ENCODE results near the gene ICA1. TPM values are rescaled to one million over a fixed set of nuclear protein-coding genes. Genes with fewer than 3 reads are reported as not detected.
A peak's percentile ranks its signal among the peaks of the same experiment; 100 is the strongest.

ICA1 gene
- total and polyA plus RNA-seq, 2 of the 13 experiments (the other 11 are each of a cell fraction or from before 2014, with no cell fraction given), result 0.29 TPM; not detected in 1

DNA sequence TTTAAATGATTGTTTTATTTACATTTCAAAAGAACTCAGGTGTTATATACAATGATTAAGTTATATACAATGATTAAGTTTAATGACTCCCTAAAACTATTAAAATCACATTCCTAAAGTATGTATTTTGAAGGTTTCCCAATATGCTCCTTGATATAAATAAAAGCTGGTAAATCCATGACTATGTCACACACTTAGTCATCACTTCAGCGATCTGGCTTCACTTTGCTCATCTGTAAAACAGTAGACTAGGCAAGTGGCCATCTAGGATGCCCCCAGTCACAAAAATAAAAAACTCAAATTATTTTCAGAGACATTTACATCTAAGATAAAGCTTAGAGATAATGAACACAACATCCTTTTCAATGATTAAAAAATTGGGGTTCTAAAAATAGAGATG is 10.8 kb downstream of the ICA1 start (continued):
- TF ChIP-seq, protein P1, sequence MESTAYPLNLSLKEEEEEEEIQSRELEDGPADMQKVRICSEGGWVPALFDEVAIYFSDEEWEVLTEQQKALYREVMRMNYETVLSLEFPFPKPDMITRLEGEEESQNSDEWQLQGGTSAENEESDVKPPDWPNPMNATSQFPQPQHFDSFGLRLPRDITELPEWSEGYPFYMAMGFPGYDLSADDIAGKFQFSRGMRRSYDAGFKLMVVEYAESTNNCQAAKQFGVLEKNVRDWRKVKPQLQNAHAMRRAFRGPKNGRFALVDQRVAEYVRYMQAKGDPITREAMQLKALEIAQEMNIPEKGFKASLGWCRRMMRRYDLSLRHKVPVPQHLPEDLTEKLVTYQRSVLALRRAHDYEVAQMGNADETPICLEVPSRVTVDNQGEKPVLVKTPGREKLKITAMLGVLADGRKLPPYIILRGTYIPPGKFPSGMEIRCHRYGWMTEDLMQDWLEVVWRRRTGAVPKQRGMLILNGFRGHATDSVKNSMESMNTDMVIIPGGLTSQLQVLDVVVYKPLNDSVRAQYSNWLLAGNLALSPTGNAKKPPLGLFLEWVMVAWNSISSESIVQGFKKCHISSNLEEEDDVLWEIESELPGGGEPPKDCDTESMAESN (CRISPR knock-in tag; conservative IDR thresholded peaks at IDR 0.05), result no peak
- TF ChIP-seq ZNF660 (CRISPR knock-in tag; IDR thresholded peaks at IDR 0.05; ENCODE audit: borderline replicate concordance, low read depth) (no peak), ZSCAN22 (CRISPR knock-in tag; IDR thresholded peaks at IDR 0.05) (no peak)

DNA sequence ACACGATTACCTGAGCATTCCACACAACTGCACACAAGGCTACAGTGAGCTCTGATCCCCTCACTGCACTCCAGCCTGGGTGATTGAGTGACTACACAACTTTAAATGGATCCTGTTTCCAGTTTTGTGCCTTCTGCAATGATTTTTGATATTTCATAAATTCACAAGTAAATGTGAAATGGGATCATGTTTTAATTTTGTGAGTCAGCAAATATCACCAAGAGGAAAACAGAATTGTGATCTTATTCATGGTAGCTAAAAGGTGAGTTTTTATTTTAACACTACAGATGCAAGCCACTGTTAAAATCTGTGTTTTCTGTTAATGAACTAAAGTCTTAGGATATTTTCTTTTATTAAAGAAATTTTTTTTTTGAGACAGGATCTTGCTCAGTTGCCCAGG is 11.4 kb downstream of the ICA1 start:
- FAIRE-seq, result no peak
- no TSS peak for BruUV-seq (replicated peaks)
- in situ Hi-C loops (cut with HindIII; ENCODE audit: extremely low pct_ligation_motif_present, low pct_unique_long_range_greater_than_20kb), result no loop called here

DNA sequence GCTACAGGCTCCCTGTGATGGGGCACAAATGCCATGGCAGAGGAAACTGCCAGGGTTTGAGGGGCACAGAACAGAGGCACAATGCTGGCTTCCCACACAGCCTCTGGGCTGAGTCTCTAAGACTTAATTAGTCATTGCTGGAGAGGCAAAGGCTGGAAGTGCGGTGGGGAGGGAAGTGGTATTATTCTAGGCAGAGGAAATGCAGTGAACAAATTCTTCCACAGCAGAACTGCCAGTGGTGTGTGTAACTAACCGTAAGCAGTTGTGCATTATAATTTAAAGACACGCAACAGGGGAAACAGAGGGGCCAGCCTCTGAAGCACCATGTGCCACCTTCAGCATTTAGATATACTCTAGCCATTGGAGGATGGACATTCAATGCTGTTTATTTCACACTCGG is 12.8 kb downstream of the ICA1 start:
- ChIA-PET POLR2A (no interaction called here), CTCF (ENCODE audit: low intra/inter-chr PET ratio, low total read pairs) (no interaction called here)
- Histone ChIP-seq H3K36me3 (replicated peaks in 1 of 2; ENCODE audit: control insufficient read depth in 1 of 2, insufficient read depth in 2 of 2, low read length in 2 of 2) (no peaks in the 10 kb centered on the region), H3K9ac (ENCODE audit: insufficient read depth, low read depth, low read length) (no peak overlapping the region), H4K20me1 (ENCODE audit: insufficient read depth, low read length) (no peaks in the 10 kb centered on the region), H3K79me2 (ENCODE audit: insufficient read depth, low read length) (no peaks in the 10 kb centered on the region), H3K27ac (ENCODE audit: extremely low read length, insufficient read depth, low read length) (no peak overlapping the region), H3K4me2 (ENCODE audit: low read depth, low read length) (no peak overlapping the region), H3K9me3 (ENCODE audit: low read length) (no peaks in the 10 kb centered on the region), H3K27me3 (ENCODE audit: control insufficient read depth in 1 of 2, insufficient read depth in 2 of 2, low read length in 2 of 2) (no peaks in the 10 kb centered on the region), H3K4me1 (ENCODE audit: insufficient read depth, low read length) (no peaks in the 10 kb centered on the region), H3K4me3 (replicated peaks in 1 of 3; ENCODE audit: insufficient read depth in 1 of 3, low read depth in 2 of 3, low read length in 3 of 3) (no peak overlapping the region), H2AFZ (ENCODE audit: low read length) (no peak overlapping the region)
- DNase-seq (ENCODE audit: low spot score), result no peak
- no TSS peak for BruUV-seq (replicated peaks)
- 32% methylated on average over 4 of the region's 4 CpGs for WGBS (ENCODE audit: low lambda C conversion rate)
- in situ Hi-C loops (cut with HindIII; ENCODE audit: extremely low pct_ligation_motif_present, low pct_unique_long_range_greater_than_20kb), result no loop called here
- no peak for FAIRE-seq
- intact Hi-C loops (cut with micrococcal nuclease; ENCODE audit: unreplicated experiment), result no loop called here
- no peak for ATAC-seq
- TF ChIP-seq, protein P2, sequence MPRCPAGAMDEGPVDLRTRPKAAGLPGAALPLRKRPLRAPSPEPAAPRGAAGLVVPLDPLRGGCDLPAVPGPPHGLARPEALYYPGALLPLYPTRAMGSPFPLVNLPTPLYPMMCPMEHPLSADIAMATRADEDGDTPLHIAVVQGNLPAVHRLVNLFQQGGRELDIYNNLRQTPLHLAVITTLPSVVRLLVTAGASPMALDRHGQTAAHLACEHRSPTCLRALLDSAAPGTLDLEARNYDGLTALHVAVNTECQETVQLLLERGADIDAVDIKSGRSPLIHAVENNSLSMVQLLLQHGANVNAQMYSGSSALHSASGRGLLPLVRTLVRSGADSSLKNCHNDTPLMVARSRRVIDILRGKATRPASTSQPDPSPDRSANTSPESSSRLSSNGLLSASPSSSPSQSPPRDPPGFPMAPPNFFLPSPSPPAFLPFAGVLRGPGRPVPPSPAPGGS (CRISPR knock-in tag; IDR thresholded peaks at IDR 0.05), result no peak
- TF ChIP-seq, protein P3, sequence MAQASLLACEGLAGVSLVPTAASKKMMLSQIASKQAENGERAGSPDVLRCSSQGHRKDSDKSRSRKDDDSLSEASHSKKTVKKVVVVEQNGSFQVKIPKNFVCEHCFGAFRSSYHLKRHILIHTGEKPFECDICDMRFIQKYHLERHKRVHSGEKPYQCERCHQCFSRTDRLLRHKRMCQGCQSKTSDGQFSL (CRISPR knock-in tag; IDR thresholded peaks at IDR 0.05), result no peak
- TF ChIP-seq DNMT3B (CRISPR knock-in tag; conservative IDR thresholded peaks at IDR 0.05) (no peak), NFE2L2 (IDR thresholded peaks at IDR 0.05; ENCODE audit: low read length) (no peak), SOX6 (IDR thresholded peaks at IDR 0.05) (no peak), SOX6 (CRISPR knock-in tag; IDR thresholded peaks at IDR 0.05) (no peak), PHF20 (CRISPR knock-in tag; IDR thresholded peaks at IDR 0.05) (no peak), ZNF850 (CRISPR knock-in tag; conservative IDR thresholded peaks at IDR 0.05) (no peak), JUNB (CRISPR knock-in tag; IDR thresholded peaks at IDR 0.05; ENCODE audit: borderline replicate concordance) (no peak), ZNF749 (CRISPR knock-in tag; IDR thresholded peaks at IDR 0.05; ENCODE audit: borderline replicate concordance) (no peak)
- TF ChIP-seq, protein P4, sequence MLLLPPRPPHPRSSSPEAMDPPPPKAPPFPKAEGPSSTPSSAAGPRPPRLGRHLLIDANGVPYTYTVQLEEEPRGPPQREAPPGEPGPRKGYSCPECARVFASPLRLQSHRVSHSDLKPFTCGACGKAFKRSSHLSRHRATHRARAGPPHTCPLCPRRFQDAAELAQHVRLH (CRISPR knock-in tag; IDR thresholded peaks at IDR 0.05; ENCODE audit: borderline replicate concordance, low read depth), result no peak

More for the DNA sequence above, 11.4 kb downstream of the ICA1 start:
- Histone ChIP-seq H2AFZ (ENCODE audit: low read length) (no peak overlapping the region), H3K36me3 (replicated peaks in 1 of 2; ENCODE audit: control insufficient read depth in 1 of 2, insufficient read depth in 2 of 2, low read length in 2 of 2) (no peaks in the 10 kb centered on the region), H3K4me3 (replicated peaks in 1 of 3; ENCODE audit: insufficient read depth in 1 of 3, low read depth in 2 of 3, low read length in 3 of 3) (no peak overlapping the region), H3K9ac (ENCODE audit: insufficient read depth, low read depth, low read length) (no peak overlapping the region), H3K79me2 (ENCODE audit: insufficient read depth, low read length) (no peaks in the 10 kb centered on the region), H3K9me3 (ENCODE audit: low read length) (no peaks in the 10 kb centered on the region), H3K4me1 (ENCODE audit: insufficient read depth, low read length) (no peaks in the 10 kb centered on the region), H3K27ac (ENCODE audit: extremely low read length, insufficient read depth, low read length) (no peak overlapping the region), H4K20me1 (ENCODE audit: insufficient read depth, low read length) (no peaks in the 10 kb centered on the region), H3K4me2 (ENCODE audit: low read depth, low read length) (no peak overlapping the region), H3K27me3 (ENCODE audit: control insufficient read depth in 1 of 2, insufficient read depth in 2 of 2, low read length in 2 of 2) (no peaks in the 10 kb centered on the region)
- peak; percentile 64 for TF ChIP-seq MAFF (IDR thresholded peaks at IDR 0.05; ENCODE audit: low read depth, low read length)
- TF ChIP-seq ZNF337 (CRISPR knock-in tag; IDR thresholded peaks at IDR 0.05; ENCODE audit: borderline replicate concordance, low read depth), result no peak
- TF ChIP-seq MAFK (conservative IDR thresholded peaks at IDR 0.05 in 1 of 2, IDR thresholded peaks at IDR 0.05 in 1 of 2; ENCODE audit: low read length in 2 of 2), result peak; percentile 52 to 77
- ATAC-seq (no peak), DNase-seq (ENCODE audit: low spot score) (no peak)
- ChIA-PET POLR2A (no interaction called here), CTCF (ENCODE audit: low intra/inter-chr PET ratio, low total read pairs) (no interaction called here)
- WGBS (ENCODE audit: low lambda C conversion rate), result 7% methylated on average over 1 of the region's 1 CpG
- intact Hi-C loops (cut with micrococcal nuclease; ENCODE audit: unreplicated experiment), result no loop called here
